KMS-11 (cell line): ENCODE data around the gene ZNRF3.

Experiments used
- H2AFZ ChIP-seq: fragments of 200-600 bp; sonication (generic); 2 replicates; pipeline ENCODE4 v1.6.1; 2016; ENCODE audit warnings: antibody characterized with exemption, mixed run types, low read depth
- H3K27ac ChIP-seq: fragments of 200-600 bp; sonication (generic); 2 replicates; pipeline ENCODE4 v1.6.1; 2016; ENCODE audit warnings: mild to moderate bottlenecking, mixed run types
- H3K27me3 ChIP-seq: fragments of 200-600 bp; sonication (generic); 2 replicates; pipeline ENCODE4 v1.6.1; 2017; ENCODE audit warnings: mild to moderate bottlenecking, low read depth, mixed run types, moderate library complexity; ENCODE audit not compliant: insufficient read depth
- H3K36me3 ChIP-seq: fragments of 200-600 bp; sonication (generic); 2 replicates; pipeline ENCODE4 v1.6.1; 2017; ENCODE audit warnings: mild to moderate bottlenecking, mixed run types; ENCODE audit not compliant: insufficient read depth
- H3K4me1 ChIP-seq: fragments of 200-600 bp; sonication (generic); 2 replicates; pipeline ENCODE4 v1.6.1; 2016; ENCODE audit warnings: mild to moderate bottlenecking, low read depth, mixed run types; ENCODE audit not compliant: poor library complexity, severe bottlenecking
- H3K4me2 ChIP-seq: fragments of 200-600 bp; sonication (generic); 2 replicates; pipeline ENCODE4 v1.7.0; 2016; ENCODE audit warnings: mild to moderate bottlenecking, mixed run types
- H3K4me3 ChIP-seq: fragments of 200-600 bp; sonication (generic); IDR thresholded peaks from 2 replicates; pipeline ENCODE4 v1.6.1; 2017; ENCODE audit warnings: low read depth, low read length, mixed read lengths; ENCODE audit not compliant: insufficient read depth
- H3K79me2 ChIP-seq: fragments of 200-600 bp; sonication (generic); 2 replicates; pipeline ENCODE4 v1.6.1; 2016; ENCODE audit warnings: low read depth, mixed run types; ENCODE audit not compliant: insufficient read depth
- H3K9ac ChIP-seq: fragments of 200-600 bp; sonication (generic); 2 replicates; pipeline ENCODE4 v1.6.1; 2016; ENCODE audit warnings: mild to moderate bottlenecking, mixed run types
- H4K20me1 ChIP-seq: fragments of 200-600 bp; sonication (generic); 2 replicates; pipeline ENCODE4 v1.6.1; 2016; ENCODE audit warnings: mild to moderate bottlenecking, mixed run types; ENCODE audit not compliant: insufficient read depth
- TF ChIP-seq, protein P1 (sequence below): fragments of 200-600 bp; sonication (generic); conservative IDR thresholded peaks from 2 replicates; pipeline ENCODE4 v1.6.1; 2017; ENCODE audit warnings: low read depth, mild to moderate bottlenecking, antibody characterized with exemption, low read length, moderate library complexity, mixed read lengths

The ZNRF3 gene

DNA sequence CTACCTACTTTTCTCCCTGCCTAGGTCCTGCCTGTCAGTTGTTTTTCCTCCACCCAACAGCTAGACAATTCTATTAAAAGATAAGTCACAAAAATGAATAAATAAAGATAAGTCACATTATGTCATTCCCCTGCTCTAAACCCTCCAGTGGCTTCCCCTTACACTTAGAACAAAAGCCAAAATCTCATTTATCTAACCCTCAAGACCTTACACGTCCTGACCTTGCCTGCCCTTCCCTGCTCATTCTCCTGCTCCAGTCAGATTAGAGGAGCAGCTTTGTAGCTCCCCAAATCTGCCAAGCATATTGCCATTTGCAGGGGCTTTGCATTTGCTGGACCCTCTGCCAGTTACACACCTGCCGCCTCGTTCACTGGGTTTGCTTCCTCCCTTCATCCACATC, 206.1 kb downstream of the ZNRF3 start:
- Histone ChIP-seq H3K27ac (no peak overlapping the region), H3K4me3 (no peak overlapping the region), H4K20me1 (no peaks in the 10 kb centered on the region), H3K36me3 (no peaks in the 10 kb centered on the region), H3K79me2 (no peaks in the 10 kb centered on the region), H3K4me1 (no peaks in the 10 kb centered on the region), H2AFZ (no peak overlapping the region), H3K9ac (no peak overlapping the region), H3K4me2 (no peak overlapping the region), H3K27me3 (no peaks in the 10 kb centered on the region)
- TF ChIP-seq, protein P1, sequence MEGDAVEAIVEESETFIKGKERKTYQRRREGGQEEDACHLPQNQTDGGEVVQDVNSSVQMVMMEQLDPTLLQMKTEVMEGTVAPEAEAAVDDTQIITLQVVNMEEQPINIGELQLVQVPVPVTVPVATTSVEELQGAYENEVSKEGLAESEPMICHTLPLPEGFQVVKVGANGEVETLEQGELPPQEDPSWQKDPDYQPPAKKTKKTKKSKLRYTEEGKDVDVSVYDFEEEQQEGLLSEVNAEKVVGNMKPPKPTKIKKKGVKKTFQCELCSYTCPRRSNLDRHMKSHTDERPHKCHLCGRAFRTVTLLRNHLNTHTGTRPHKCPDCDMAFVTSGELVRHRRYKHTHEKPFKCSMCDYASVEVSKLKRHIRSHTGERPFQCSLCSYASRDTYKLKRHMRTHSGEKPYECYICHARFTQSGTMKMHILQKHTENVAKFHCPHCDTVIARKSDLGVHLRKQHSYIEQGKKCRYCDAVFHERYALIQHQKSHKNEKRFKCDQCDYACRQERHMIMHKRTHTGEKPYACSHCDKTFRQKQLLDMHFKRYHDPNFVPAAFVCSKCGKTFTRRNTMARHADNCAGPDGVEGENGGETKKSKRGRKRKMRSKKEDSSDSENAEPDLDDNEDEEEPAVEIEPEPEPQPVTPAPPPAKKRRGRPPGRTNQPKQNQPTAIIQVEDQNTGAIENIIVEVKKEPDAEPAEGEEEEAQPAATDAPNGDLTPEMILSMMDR, result no peak

GRCh38 chr22:29090039-29090438, 206.7 kb downstream of the ZNRF3 start:
- Histone ChIP-seq H2AFZ (no peak overlapping the region), H3K36me3 (no peaks in the 10 kb centered on the region)
- TF ChIP-seq, protein P1, result no peak

DNA sequence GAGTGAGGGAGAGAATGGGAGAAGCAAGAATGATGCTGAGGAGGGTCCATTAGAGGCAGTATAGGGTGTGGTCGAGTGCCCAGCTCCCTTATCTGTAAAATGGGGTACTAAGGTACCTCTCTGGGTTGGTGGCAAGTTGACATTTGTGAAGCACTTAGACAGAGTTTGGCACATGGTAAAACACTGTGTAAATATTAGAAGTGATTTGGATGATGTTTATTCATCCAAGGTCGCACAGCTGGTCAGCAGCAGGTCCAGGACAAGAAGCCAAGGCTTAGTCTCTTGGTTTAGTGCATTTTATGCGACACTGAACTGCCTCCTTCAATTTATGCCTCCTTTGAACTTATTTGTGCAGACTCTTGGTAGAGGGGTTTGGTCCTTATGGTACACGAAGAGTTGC, 208.9 kb downstream of the ZNRF3 start:
- no peak overlapping the region for H3K9ac ChIP-seq

More at GRCh38 chr22:29090039-29090438, 206.7 kb downstream of the ZNRF3 start:
- no peak overlapping the region for H3K4me2 ChIP-seq
- no peak overlapping the region for H3K9ac ChIP-seq
- no peak overlapping the region for H3K27ac ChIP-seq
- no peaks in the 10 kb centered on the region for H3K79me2 ChIP-seq
- no peak overlapping the region for H3K4me3 ChIP-seq
- no peaks in the 10 kb centered on the region for H4K20me1 ChIP-seq
- no peaks in the 10 kb centered on the region for H3K4me1 ChIP-seq
- no peaks in the 10 kb centered on the region for H3K27me3 ChIP-seq

GRCh38 chr22:29093030-29093429, 209.7 kb downstream of the ZNRF3 start:
- Histone ChIP-seq H3K4me3 (no peak overlapping the region), H3K27ac (no peak overlapping the region), H3K9ac (no peak overlapping the region), H3K36me3 (no peaks in the 10 kb centered on the region), H3K4me1 (no peaks in the 10 kb centered on the region), H4K20me1 (no peaks in the 10 kb centered on the region), H3K79me2 (no peaks in the 10 kb centered on the region), H2AFZ (no peak overlapping the region), H3K27me3 (no peaks in the 10 kb centered on the region), H3K4me2 (no peak overlapping the region)
- TF ChIP-seq, protein P1, result no peak

More for the DNA sequence above, 208.9 kb downstream of the ZNRF3 start:
- H2AFZ ChIP-seq, result no peak overlapping the region
- H3K4me2 ChIP-seq, result no peak overlapping the region
- TF ChIP-seq, protein P1, result no peak
- H3K79me2 ChIP-seq, result no peaks in the 10 kb centered on the region
- H3K4me1 ChIP-seq, result no peaks in the 10 kb centered on the region
- H3K36me3 ChIP-seq, result no peaks in the 10 kb centered on the region
- no peaks in the 10 kb centered on the region for H3K27me3 ChIP-seq
- H4K20me1 ChIP-seq, result no peaks in the 10 kb centered on the region
- H3K4me3 ChIP-seq, result no peak overlapping the region
- H3K27ac ChIP-seq, result no peak overlapping the region
